ENCODE data around the gene SLC44A4.
"Not testable (repeated sequence)": the region's sequence is repeated elsewhere in the genome, so short reads cannot be mapped to it uniquely, and the experiment has no call there.

DNA sequence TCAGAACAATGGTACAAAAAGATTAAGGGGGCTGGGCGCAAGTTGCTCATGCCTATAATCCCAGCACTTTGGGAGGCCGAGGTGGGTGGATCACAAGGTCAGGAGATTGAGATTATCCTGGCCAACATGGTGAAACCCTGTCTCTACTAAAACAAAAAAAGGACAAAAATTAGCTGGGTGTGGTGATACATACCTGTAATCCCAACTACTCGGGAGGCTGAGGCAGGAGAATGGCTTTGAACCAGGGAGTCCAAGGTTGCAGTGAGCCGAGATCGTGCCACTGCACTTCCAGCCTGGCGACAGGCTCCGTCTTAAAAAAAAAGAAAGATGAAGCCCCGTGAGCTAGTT is 39.0 kb downstream of the SLC44A4 start:
- TF ChIP-seq CTCF (optimal IDR thresholded peaks at IDR 0.05 in 1 of 3, IDR thresholded peaks at IDR 0.05 in 1 of 3, conservative IDR thresholded peaks at IDR 0.05 in 1 of 3; ENCODE audit: extremely low read depth in 1 of 3, insufficient read depth in 2 of 3, low read length in 3 of 3); EZH2 (IDR thresholded peaks at IDR 0.05; ENCODE audit: low read length): not testable (repeated sequence)
